Hematopoietic multipotent progenitor cell treated with erythropoietin and hydrocortisone succinate and interleukin-3 and kit ligand, for 17 days (in vitro differentiated cells): ENCODE data around the gene SCTR.

Experiments used
- DNase-seq: peaks from one replicate; pipeline ENCODE4 v3.0.0-alpha.2; 2015; ENCODE audit warnings: low spot score

SCTR gene

DNA sequence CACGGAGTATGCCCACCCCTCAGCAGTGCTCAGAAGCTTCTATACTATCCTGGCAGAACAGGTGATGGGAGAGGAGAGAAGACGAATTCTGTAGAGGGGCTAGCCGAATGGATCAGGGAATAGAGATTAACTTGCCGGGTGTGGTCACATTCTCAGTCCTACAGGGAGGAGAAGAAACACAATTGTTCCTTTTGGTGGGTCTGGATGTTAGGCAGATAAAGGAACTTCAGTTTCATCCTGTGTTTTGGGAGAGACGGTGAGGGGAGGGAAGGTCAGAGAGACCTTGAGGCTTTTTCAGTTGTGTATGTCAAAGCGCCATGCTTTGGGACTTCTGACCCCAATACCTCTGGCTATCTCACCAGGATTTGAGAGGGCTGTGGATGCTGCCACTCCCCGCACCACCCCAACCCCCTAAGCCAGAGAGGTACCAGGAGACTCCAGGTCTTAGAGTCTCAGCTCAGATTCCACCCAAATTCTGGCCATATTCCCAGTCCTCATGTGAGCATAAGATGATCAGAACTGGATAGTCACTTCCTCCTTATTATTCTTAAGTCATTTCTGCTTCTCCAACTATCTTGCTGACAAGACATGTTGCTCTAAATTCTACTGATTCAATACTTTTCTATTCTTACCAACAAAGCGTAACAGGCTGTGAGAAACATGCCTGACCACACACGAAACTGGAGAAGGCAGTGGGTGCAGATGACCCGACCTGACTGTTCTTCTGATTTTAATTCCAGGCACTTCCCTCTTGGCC, 94.9 kb downstream of the SCTR start:
- DNase-seq = no peak

DNA sequence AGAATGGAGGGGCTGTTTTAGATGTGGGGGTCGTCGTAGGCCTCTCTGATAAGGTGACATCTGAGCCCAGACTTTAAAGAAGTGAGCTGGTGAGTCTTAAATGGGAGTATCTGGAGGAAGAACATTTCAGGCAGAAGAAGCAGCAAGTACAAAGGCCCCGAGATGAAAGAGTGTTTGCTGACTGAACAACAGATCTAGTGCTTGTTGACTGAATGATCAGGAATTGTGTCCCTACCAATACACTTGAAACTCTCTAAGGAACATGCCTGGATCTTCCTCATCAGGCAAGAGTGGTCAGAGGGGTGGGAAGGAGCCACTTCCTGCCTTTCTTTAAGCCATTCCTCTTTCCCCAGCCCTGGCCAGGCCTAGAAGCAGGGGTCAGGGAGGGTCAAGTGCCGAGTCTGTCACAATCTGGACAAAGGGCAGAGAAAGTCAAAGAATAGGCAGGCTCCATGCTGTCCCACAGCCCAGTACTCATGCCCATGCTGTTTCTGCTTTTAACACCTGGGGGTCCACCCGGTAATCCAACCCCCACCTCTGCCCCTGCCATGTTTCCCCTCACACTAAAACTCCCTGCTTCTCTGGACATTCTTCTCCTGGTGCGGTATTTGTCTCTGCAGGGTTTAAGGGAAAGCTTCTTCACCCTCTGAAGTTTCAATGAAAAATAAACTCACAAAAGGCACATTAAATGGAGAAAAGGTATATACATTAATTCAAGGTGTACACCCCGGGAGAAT, 95.6 kb downstream of the SCTR start:
- DNase-seq = no peak

DNA sequence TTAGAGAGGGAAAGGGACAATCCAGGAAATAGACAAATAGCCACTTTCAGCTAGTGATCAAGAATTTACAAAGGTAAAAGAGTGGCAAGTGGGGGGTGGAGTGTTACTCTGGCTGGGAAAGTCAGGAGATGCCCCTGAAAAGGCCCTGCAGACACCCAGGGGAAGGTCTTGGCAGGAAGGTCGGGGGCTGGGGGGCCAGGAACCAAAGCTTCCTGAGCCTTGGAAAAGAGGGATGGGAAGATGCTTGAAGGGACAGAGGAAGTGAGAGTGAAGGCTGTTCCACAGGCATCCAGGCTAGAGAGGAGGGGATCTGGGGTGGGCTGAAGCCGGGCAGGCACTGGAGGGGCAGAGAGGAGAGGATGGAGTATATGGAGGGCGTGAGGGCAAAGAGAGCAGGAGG, 96.5 kb downstream of the SCTR start:
- DNase-seq = no peak

DNA sequence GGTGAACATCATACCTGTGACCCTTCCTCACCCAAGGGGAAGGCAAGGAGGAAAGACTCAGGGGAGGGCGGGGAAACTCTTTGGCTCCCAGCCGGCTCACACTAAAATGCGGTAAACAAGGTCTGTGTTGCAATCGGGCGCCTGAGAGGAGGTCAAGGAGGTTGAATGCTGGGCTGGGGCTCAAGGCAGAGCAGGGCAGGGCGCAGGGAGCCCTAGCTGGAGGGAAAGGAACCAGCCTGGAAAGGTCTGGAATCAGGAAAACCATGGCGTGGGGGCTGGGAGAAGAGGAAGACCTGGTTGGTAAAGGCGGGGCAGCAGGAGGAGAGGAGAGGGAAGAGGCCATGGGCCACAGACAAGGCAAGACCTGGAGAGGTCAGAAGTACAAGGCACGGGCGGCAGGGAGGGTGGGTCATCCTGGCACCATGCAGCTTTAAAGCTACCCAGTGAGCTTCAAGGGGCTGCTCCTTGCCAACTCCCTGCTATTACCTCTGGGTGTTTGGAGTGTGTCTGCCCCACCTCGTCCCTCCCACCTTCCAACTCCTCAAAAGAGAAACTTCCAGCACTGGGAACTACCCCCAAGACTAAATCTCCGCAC, 97.4 kb downstream of the SCTR start:
- no peak for DNase-seq

DNA sequence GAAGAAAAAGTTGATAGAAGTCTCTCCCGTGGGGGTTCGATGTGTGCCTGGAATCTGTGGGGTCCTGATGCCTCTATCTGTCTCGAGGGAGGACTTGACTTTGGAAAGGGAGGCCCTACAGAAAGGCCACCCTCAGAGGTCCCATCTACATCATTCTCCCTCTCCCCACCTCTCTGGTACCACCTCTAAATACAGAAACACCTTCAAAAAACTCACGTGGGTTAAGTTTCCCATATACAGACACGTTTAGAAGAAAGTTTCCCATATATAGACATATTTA, 97.9 kb downstream of the SCTR start:
- DNase-seq = no peak

DNA sequence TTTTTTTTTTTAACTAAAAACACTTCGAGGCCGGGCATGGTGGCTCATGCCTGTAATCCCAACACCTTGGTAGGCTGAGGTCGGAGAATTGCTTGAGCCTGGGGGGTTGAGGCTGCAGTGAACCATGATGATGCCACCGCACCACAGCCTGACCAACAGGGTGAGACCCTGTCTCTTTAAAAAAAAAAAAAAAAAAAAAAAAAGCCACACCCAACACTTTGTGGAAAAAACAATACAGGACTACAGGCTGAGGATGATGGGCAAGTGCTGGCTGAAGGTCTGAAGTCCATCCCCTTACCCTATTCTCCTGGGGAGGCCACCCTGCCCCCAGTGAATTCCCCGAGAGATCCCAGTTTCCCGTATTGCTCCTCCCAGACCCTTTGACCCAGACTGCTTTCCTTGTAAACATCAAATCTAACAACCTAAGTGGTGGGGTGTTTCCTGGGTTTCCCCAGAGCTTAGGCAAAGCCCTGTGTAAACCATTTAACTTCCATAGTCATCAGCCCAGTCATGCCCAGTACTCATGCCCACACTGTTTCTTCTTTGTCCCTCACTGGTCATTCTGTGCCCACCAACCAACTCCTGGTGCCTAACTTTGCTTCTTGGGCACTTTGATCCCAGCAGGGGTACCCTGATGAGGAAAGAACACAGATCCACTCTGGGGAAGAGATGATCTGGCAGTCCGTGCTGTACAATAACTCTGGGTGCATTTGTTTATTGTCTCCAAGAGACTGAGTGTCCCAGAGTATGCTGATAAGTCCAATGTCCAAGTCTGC, 98.5 kb downstream of the SCTR start:
- no peak for DNase-seq

DNA sequence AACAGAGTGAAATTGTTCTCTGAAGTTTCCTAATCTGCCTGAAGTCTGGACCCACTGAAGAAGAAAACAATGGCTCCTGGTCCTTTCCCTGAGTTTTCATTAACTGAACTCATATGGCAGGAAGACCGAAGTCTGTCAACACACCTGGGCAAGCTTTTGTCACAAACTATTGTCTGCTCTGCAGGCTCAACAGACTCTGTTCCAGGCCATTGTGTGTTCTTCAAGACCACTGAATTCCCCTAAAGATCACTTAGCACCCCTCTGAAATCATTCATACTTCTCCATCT, 99.2 kb downstream of the SCTR start:
- DNase-seq = no peak

DNA sequence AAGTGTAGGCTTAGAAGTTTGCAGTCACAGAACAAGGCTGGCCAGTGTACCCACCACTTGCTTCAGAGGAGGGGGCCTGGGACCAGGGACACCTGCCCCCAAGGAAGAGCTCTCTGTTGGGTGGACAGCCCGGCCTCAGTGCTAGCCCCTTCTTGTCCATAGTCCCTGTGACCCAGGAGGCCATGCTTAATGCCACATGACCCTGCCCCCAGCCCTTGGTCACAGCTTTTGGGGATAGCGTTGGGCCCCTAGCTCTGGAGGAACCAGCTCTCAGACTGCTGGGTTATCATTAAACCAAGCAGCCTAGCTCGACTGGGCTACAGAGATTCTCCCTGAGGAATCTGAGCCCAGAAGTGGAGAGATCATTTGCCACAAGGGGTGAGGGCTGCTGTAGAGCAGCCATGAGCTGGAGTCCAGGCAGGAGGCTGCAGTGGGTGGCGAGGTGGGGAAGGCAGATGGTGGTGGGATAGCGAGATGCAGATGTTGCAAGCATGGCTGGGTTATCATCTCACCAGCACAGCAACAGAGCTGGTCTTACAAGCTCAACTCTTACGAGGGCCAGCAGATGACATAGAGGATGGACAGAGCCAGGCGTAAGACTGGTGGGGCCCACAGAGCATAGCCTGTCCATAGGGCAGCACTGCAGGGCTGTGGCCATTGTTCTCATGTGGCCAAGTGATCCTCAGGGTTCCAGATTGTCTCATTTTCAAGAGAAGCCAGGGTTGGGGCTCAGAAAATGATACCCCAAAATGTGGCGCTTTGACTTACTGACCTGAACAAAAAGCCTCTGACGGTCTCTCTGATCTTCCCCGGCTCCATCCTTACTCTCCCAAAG, 99.8 kb downstream of the SCTR start:
- no peak for DNase-seq

DNA sequence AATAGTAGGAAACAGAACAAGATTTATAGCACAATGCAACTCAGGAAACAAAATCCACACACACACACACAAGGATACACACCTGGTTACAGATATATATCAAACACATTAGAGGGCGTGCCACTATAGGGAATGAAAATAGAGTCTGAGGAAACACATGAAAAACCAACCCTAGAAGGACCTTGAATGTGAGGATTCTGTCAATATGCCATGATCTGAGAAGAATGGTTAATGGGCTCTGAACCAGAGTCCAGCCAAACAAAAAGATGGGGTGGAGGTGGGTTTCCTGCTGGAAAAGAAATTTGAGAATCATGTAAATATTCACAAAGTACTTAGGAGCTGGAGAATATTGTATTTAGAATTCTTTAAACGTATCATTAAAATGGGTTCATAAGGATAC, 100.5 kb downstream of the SCTR start:
- no peak for DNase-seq

DNA sequence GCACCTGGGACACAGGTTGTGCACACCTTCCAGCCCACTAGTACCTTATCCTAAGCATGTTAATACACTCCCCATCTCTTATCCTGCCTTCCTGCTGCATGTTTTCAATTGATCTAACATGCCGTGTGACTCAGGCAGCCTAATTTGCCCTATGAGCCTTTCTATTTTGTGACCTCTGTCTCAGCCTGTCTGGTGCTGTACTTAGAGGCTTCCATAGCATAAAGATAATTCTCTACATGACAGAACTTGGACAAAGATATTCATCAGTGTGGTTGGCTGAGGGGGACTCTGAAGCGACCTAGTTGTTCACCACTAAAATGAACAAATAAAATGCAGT, 101.2 kb downstream of the SCTR start:
- no peak for DNase-seq

DNA sequence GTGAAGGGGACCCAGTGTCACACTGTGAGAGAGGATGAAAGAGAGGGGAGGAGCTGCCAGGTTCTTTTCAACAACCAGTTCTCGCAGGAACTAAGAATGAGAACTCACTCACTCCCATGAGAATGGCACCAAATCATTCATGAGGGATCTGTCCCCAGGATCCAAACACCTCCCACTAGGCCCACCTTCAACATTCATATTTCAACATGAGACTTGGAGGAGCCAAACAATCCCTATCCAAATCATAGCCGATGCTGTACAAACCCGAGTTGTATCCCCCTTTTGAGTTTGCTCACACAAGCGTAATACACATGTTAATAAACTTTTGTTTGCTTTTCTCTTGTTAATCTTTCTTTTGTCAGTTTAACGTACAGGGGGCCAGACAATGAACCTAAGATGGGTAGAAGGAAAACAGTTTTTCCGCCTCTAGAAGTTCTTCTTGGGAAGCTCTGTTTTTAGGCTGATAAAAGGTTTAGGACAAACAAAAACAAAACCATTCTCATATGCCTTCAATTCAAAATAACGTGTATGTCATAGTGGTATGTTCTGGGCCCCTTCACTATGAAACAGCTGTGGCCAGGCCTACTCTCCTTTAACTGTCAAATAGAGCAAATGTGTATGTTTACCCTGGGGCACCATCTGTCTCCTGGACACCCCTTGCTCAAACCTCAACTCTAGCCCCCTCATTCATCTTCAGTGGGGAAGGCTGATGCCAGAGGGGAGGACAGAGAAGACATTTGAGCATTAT, 101.7 kb downstream of the SCTR start:
- no peak for DNase-seq

DNA sequence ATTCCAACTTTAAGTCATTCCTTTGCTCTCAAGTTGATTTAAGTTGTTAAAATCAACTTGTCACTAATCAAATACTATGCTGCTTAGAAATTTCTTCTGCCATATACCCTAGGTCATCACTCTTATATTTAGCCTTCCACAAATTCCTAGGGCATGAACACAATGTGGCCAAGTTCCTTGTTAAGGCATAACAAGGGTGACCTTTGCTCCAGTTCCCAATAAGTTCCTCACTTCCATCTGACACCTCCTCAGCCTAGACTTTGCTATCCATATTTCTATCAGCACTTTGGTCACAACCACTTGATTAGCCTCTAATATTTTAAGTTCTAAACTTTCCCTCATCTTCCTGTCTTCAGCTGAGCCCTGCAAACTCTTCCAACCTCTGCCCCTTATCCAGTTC, 102.5 kb downstream of the SCTR start:
- DNase-seq = no peak

DNA sequence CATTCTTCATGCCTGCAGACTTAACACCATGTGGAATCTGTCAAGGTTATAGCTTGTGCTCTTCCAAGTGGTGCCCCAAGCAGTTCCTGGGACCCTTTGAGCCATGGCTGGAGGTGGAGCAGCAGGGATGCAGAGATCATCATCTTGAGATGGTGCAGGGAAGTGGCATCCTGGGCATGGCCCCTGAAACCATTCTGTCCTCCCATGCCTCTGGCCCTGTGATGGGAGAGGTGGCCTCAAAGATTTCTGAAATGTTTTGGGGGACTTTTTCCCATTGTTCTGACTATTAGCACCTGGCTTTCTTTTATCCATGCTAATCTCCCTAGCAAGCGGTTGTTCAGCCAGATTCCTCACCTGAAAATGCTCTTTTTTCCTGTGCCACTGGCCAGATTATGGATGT, 103.0 kb downstream of the SCTR start:
- DNase-seq = no peak

DNA sequence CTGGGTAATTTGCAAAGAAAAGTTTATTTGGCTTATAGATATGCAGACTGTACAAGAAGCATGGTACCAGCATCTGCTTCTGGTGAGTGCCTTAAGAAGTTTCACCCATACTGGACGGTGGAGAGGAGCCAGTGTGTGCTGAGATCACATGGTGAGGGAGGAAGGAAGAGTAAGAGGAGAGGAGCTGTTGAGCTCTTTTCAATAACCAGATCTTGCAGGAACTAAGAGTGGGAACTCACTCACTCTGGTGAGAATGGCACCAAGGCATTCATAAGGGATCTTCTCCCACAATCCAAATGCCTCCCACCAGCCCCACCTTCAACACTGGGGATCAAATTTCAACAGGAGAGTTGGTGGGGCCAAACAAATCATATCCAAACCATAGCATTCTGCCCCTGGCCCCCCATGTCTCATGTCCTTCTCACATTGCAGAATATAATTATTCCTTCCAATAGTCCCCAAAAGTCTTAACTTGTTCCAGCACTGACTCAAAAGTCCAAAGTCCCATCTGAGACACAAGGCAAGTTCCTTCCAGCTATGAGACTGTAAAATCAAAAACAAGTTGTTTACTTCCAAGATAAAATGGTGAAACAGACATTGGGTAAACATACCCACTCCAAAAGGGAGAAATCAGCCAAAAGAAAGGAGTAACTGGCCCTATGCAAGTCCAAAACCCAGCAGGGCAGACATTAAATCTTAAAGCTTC, 104.3 kb downstream of the SCTR start:
- no peak for DNase-seq

DNA sequence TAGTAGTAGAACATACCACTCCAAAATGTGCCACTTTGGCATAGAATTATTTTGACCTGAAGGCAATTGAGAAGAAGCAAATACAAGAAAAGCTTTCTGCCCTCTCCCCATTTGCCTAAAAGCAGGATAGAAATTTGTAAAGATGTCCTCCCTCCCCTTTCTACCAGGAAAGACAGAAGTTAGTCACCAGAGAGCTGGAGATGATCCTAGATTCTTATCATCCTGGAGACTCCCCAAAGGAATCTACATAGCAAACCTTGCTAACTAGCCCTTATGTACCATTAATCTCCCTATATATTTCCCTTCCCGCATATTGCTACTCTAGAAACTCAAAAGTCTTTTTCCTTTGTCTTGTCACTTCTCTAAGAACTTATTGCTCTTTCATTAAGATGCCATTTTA, 105.2 kb downstream of the SCTR start:
- no peak for DNase-seq

DNA sequence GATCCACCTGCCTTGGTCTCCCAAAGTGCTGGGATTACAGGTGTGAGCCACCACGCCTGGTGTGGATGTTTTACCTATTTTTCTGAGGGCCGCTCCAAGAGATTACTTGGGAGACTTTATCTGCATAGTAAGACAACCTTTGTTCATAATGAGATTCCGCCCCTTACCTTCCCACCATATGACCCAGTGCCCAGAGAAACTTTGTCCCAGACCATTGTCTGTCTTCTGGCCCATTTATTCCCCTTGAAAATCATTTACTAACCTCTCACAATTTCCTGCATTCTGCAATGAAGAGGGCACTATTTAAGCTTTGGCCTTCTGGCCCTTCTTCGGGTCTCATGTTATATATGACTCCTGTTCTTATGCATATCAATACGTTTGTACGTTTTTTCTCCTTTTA, 106.4 kb downstream of the SCTR start:
- no peak for DNase-seq

DNA sequence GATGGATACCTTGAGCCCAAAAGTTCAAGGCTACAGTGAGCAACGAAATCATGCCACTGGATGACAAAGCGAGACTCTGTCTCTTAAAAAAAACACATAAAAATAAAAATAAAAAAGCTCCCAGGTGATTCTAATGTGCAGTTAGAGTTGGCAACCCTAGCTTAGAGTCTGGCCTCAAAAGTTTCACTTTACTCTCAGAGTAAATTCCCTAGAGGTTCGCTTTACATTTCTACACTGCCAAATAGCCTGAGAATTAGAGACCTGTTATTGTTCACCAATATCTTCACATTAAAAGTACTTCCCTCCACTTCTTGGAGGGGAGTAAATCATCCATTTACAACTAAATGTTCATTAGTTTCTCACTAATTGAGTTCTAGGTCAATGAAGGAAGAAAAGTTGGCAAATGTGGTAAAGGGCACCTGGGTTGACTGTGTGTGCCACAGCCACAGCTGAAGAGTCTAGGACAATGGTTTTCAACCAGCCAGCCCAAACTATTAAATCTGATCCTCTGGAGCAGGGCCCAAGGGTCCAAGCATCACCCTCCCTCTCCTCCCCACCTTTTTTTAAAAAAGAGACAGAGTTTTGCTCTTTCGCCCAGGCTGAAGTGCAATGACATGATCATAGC, 107.9 kb downstream of the SCTR start:
- DNase-seq = no peak

DNA sequence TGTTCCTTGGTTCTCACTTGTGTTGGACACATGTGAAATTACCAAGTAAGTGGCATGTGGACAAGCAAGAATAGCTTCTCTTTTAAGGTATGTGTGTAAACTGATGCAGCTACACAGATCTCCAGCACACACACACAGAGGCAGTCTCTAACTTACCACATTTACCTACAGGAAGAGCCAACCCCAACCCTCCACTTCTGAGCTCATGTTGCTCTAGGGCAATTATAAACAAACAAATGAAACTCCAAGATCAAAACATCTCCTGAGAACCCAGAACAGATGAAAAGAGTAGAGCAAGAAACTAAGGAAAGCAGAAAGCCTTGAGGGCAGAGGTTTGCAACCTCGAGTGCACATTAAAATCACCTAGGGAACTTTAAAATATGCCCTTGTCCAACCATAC, 108.7 kb downstream of the SCTR start:
- DNase-seq = no peak

DNA sequence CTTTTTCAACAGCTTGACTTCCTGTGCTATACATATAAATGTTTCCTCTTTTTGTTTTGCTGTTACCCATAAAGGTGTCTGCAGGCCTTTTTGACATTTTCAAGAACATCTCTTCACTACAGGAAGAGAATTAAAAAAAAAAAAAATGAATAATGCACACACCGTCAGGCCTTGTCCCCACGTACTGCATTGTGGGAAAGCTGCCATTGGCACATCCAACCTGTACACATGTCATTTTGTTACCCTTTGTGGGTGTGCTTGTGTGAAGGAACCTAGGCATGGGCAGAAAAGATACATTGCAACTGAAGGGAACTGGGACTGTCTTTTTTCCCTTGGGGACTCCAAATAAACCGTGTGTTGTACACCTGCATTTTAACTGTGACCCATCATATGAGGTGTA, 109.4 kb downstream of the SCTR start:
- no peak for DNase-seq

DNA sequence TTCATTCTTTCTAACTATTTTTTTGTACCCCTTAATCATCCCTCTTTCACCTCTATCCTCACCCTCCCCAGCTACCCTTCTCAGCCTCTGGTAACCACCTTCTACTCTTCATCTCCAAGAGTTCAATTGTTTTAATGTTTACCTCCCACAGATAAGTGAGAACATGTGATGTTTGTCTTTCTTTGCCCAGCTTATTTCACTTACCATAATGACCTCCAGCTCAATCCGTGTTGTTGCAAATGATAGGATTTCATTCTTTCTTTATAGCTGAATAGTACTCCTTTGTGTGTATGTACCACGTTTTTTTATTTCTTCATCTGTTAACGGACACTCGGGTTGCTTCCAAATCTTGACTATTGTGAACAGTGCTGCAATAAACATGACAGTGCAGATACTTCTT, 114.8 kb downstream of the SCTR start:
- DNase-seq = no peak

DNA sequence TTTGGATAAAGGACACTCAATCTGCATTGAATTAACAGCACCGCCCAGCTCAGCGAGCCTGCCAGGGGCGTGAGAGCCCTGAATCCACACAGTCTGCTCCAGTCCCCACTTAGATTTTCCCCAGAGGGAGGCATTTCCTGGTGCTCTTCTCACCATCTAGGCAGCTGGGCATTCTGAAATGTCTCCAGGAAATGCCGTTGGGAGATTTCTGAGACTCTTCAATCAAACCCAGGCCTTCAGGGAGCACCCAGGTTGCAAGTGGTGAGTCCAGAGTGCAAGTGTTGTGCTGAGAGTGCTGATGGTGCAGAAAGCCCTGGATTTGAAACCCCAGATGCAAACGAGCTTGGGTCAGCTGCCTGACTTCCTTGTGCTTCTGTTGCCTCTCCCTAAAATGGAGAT, 116.1 kb downstream of the SCTR start:
- DNase-seq = no peak
